HEK293 (cell line): Measurements from ENCODE around the gene PPARGC1A.

Experiments used
- CTCF ChIP-seq: fragments of 450-650 bp; formaldehyde crosslinking; IDR thresholded peaks from 2 replicates; pipeline ENCODE4 v1.5.1; 2016; ENCODE audit warnings: missing biosample characterization, missing genetic modification characterization
- GLI4 ChIP-seq: fragments of 450-650 bp; formaldehyde crosslinking; IDR thresholded peaks from 2 replicates; pipeline ENCODE4 v1.5.1; 2016; ENCODE audit warnings: missing biosample characterization, missing genetic modification characterization
- OVOL3 ChIP-seq: fragments of 450-650 bp; formaldehyde crosslinking; IDR thresholded peaks from 2 replicates; pipeline ENCODE4 v1.5.1; 2016; ENCODE audit warnings: missing biosample characterization, missing genetic modification characterization
- PATZ1 ChIP-seq: fragments of 450-650 bp; formaldehyde crosslinking; IDR thresholded peaks from 2 replicates; pipeline ENCODE4 v1.5.1; 2016; ENCODE audit warnings: missing biosample characterization, missing genetic modification characterization
- YY1 ChIP-seq: fragments of 450-650 bp; formaldehyde crosslinking; IDR thresholded peaks from 2 replicates; pipeline ENCODE4 v1.5.1; 2018; ENCODE audit warnings: missing biosample characterization, missing genetic modification characterization
- ZBTB10 ChIP-seq: fragments of 450-650 bp; formaldehyde crosslinking; IDR thresholded peaks from 2 replicates; pipeline ENCODE4 v1.5.1; 2016; ENCODE audit warnings: missing biosample characterization, missing genetic modification characterization
- ZBTB20 ChIP-seq: fragments of 450-650 bp; formaldehyde crosslinking; IDR thresholded peaks from 2 replicates; pipeline ENCODE4 v1.5.1; 2016; ENCODE audit warnings: missing biosample characterization, missing genetic modification characterization
- ZBTB26 ChIP-seq: fragments of 450-650 bp; formaldehyde crosslinking; optimal IDR thresholded peaks from 2 replicates; pipeline ENCODE3; 2016; ENCODE audit warnings: missing biosample characterization, mild to moderate bottlenecking, missing genetic modification characterization
- ZFP3 ChIP-seq: fragments of 450-650 bp; formaldehyde crosslinking; IDR thresholded peaks from 2 replicates; pipeline ENCODE4 v1.5.1; 2016; ENCODE audit warnings: low read depth, missing biosample characterization, missing genetic modification characterization
- ZNF248 ChIP-seq: fragments of 450-650 bp; formaldehyde crosslinking; IDR thresholded peaks from 2 replicates; pipeline ENCODE4 v1.5.1; 2017; ENCODE audit warnings: missing biosample characterization, missing genetic modification characterization
- ZNF335 ChIP-seq: fragments of 450-650 bp; formaldehyde crosslinking; conservative IDR thresholded peaks from 2 replicates; pipeline ENCODE4 v1.5.1; 2016; ENCODE audit warnings: missing biosample characterization, missing genetic modification characterization
- ZNF354C ChIP-seq: fragments of 450-650 bp; formaldehyde crosslinking; IDR thresholded peaks from 2 replicates; pipeline ENCODE4 v1.5.1; 2016; ENCODE audit warnings: missing biosample characterization, missing genetic modification characterization, low read depth, borderline replicate concordance
- ZNF664 ChIP-seq: fragments of 450-650 bp; formaldehyde crosslinking; IDR thresholded peaks from 2 replicates; pipeline ENCODE4 v1.5.1; 2016; ENCODE audit warnings: missing biosample characterization, missing genetic modification characterization
- ZNF792 ChIP-seq: fragments of 450-650 bp; formaldehyde crosslinking; IDR thresholded peaks from 2 replicates; pipeline ENCODE4 v1.5.1; 2016; ENCODE audit warnings: missing biosample characterization, missing genetic modification characterization

- TF ChIP-seq OVOL3 (tag by site-specific recombination) (no peak), GLI4 (no peak), ZNF354C (tag by site-specific recombination) (no peak), ZBTB10 (tag by site-specific recombination) (no peak), ZFP3 (tag by site-specific recombination) (no peak), CTCF (no peak), ZNF792 (tag by site-specific recombination) (no peak), ZNF335 (tag by site-specific recombination) (no peak), ZNF248 (tag by site-specific recombination) (no peak), ZNF664 (no peak), YY1 (tag by site-specific recombination) (no peak), ZBTB20 (tag by site-specific recombination) (no peak), PATZ1 (tag by site-specific recombination) (no peak), ZBTB26 (tag by site-specific recombination) (no peak)
Measured at GRCh38 chr4:23838131-23838530, 51.7 kb downstream of the PPARGC1A start.
